CD14-positive monocyte (primary cell): ENCODE results near the gene UBE3C. TPM values are rescaled to one million over a fixed set of nuclear protein-coding genes. Genes with fewer than 3 reads are reported as not detected.
A peak's percentile ranks its signal among the peaks of the same experiment; 100 is the strongest.

Experiments
- DNase-seq, 3 donors: peaks; one replicate each; pipeline ENCODE4 v3.0.0-alpha.2; 2011 to 2022
- H2AFZ ChIP-seq: 2 replicates; pipeline ENCODE4 v1.6.0; 2012; ENCODE audit warnings: mild to moderate bottlenecking, low read depth, low read length, inconsistent platforms; ENCODE audit not compliant: insufficient read depth, poor library complexity, severe bottlenecking
- H3K27ac ChIP-seq, 2 donors: 1 replicate in 1 of 2; 2 replicates in 1 of 2; pipeline ENCODE4 v1.5.1; 2012 to 2013; ENCODE audit warnings: low read length in 2 of 2, control low read depth in 1 of 2, inconsistent platforms in 1 of 2, low read depth in 1 of 2, mild to moderate bottlenecking in 1 of 2
- H3K27me3 ChIP-seq, 2 donors: one replicate each; pipeline versions ENCODE4 v1.6.0 to v1.6.1; 2011 to 2013; ENCODE audit warnings: low read length in 2 of 2; ENCODE audit not compliant: control insufficient read depth in 2 of 2, insufficient read depth in 2 of 2
- H3K36me3 ChIP-seq, 2 donors: replicated peaks in 1 of 2; 1 replicate in 1 of 2; 2 replicates in 1 of 2; pipeline versions ENCODE4 v1.5.1 to v1.6.1; 2012 to 2013; ENCODE audit warnings: low read length in 2 of 2, control low read depth in 1 of 2, inconsistent platforms in 1 of 2, mild to moderate bottlenecking in 1 of 2; ENCODE audit not compliant: insufficient read depth in 2 of 2, control insufficient read depth in 1 of 2
- H3K4me1 ChIP-seq, 2 donors: 1 replicate in 1 of 2; 2 replicates in 1 of 2; pipeline versions ENCODE4 v1.5.1 to v1.6.1; 2012 to 2013; ENCODE audit warnings: low read length in 2 of 2, control low read depth in 1 of 2, inconsistent platforms in 1 of 2, mild to moderate bottlenecking in 1 of 2, moderate library complexity in 1 of 2; ENCODE audit not compliant: insufficient read depth in 2 of 2, control insufficient read depth in 1 of 2
- H3K4me2 ChIP-seq: replicated peaks from 2 replicates; pipeline ENCODE3; 2012; ENCODE audit warnings: low read length, moderate library complexity, mild to moderate bottlenecking; ENCODE audit not compliant: poor library complexity, severe bottlenecking; ENCODE audit errors: extremely low read depth
- H3K4me3 ChIP-seq, 3 experiments: fragments of 200-600 bp in 1 of 3; sonication (generic) in 1 of 3; replicated peaks in 1 of 3; 1 replicate in 2 of 3; 2 replicates in 1 of 3; pipeline ENCODE4 v1.5.1; 2011 to 2013; ENCODE audit warnings: low read length in 3 of 3, mild to moderate bottlenecking in 3 of 3, control low read depth in 2 of 3, low read depth in 2 of 3, inconsistent platforms in 1 of 3, moderate library complexity in 1 of 3
- H3K79me2 ChIP-seq: 2 replicates; pipeline ENCODE4 v1.6.0; 2012; ENCODE audit warnings: mild to moderate bottlenecking, control low read depth, inconsistent platforms, low read length, moderate library complexity; ENCODE audit not compliant: insufficient read depth
- H3K9ac ChIP-seq: 2 replicates; pipeline ENCODE4 v1.6.0; 2017; ENCODE audit warnings: low read length, mild to moderate bottlenecking; ENCODE audit not compliant: insufficient read depth, poor library complexity, severe bottlenecking
- H3K9me3 ChIP-seq, 2 donors: replicated peaks in 1 of 2; 1 replicate in 1 of 2; 2 replicates in 1 of 2; pipeline versions ENCODE4 v1.5.1 to v1.6.1; 2012 to 2013; ENCODE audit warnings: low read length in 2 of 2, control low read depth in 1 of 2; ENCODE audit not compliant: control insufficient read depth in 1 of 2, insufficient read depth in 1 of 2
- H4K20me1 ChIP-seq: 2 replicates; pipeline ENCODE4 v1.6.0; 2012; ENCODE audit warnings: mild to moderate bottlenecking, low read length, control low read depth, moderate library complexity; ENCODE audit not compliant: insufficient read depth
- H3K27ac Mint-ChIP-seq, 7 donors: one replicate each; pipeline ENCODE4 v1.8.0; 2020; ENCODE audit warnings: mild to moderate bottlenecking in 7 of 7, mixed read lengths in 7 of 7, moderate library complexity in 6 of 7, inconsistent platforms in 2 of 7
- H3K27me3 Mint-ChIP-seq, 3 donors: one replicate each; pipeline ENCODE4 v1.8.0; 2021 to 2022; ENCODE audit warnings: low read depth in 3 of 3, mild to moderate bottlenecking in 3 of 3, mixed read lengths in 3 of 3, moderate library complexity in 3 of 3, inconsistent platforms in 1 of 3
- H3K36me3 Mint-ChIP-seq, 2 donors: one replicate each; pipeline ENCODE4 v1.8.0; 2020; ENCODE audit warnings: mixed read lengths in 2 of 2, inconsistent platforms in 1 of 2, mild to moderate bottlenecking in 1 of 2
- H3K4me1 Mint-ChIP-seq: one replicate; pipeline ENCODE4 v1.8.0; 2020; ENCODE audit warnings: mild to moderate bottlenecking, mixed read lengths
- H3K4me3 Mint-ChIP-seq, 2 donors: one replicate each; pipeline ENCODE4 v1.8.0; 2020; ENCODE audit warnings: mild to moderate bottlenecking in 2 of 2, mixed read lengths in 2 of 2, moderate library complexity in 1 of 2
- H3K9me3 Mint-ChIP-seq, 7 donors: one replicate each; pipeline ENCODE4 v1.8.0; 2020 to 2022; ENCODE audit warnings: mixed read lengths in 7 of 7, mild to moderate bottlenecking in 6 of 7, moderate library complexity in 6 of 7, inconsistent platforms in 2 of 7
- CTCF ChIP-seq: fragments of 200-600 bp; IDR thresholded peaks from one replicate; pipeline ENCODE4 v1.8.0; 2022; ENCODE audit warnings: antibody characterized with exemption, mild to moderate bottlenecking
- WGBS: methylation state at CpG from one replicate; pipeline ENCODE4 v1.1.5; 2013; ENCODE audit warnings: missing lambda C conversion rate; ENCODE audit not compliant: insufficient coverage; 5-methylcytosine and 5-hydroxymethylcytosine counted together
- intact Hi-C, 2 donors: fragments of 100-400 bp; cut with micrococcal nuclease; formaldehyde crosslinking; loops; one replicate each; pipeline versions ENCODE4 v1.15.0 to v1.15.1; 2023
- polyA plus RNA-seq, 3 donors: library from polyadenylated mRNA; depleted of rRNA in 1 of 3; unstranded in 2 of 3; stranded (reverse) in 1 of 3; fragments of 300-500 nt in 2 of 3; fragments of >200 nt in 1 of 3; fragmentation: Illumina TruSeq in 2 of 3; gene quantifications; 1 replicate in 2 of 3; 2 replicates in 1 of 3; pipeline ENCODE4 v1.2.3, GENCODE V29; 2012 to 2021

UBE3C gene
- polyA plus RNA-seq, 3 donors: 19.5 to 34.5 (median 24.3) TPM

GRCh38 chr7:157152391-157152937, 13.7 kb downstream of the UBE3C start:
- Histone ChIP-seq H3K27me3 (no peaks in the 10 kb centered on the region), H4K20me1 (peaks cover 100% of the 10 kb centered on the region), H3K4me2 (no peak overlapping the region), H3K36me3 (peaks cover 0 to 35% of the 10 kb centered on the region in 2 donors), H3K4me3 (no peak overlapping the region), H3K4me1 (peaks cover 0 to 4% of the 10 kb centered on the region in 2 donors), H2AFZ (no peak overlapping the region), H3K9me3 (no peaks in the 10 kb centered on the region), H3K79me2 (peaks cover 100% of the 10 kb centered on the region), H3K9ac (peak overlapping the region; percentile 2), H3K27ac (peak overlapping the region in 1 of 2 donors; percentile 23)
- H3K27ac Mint-ChIP-seq: peak overlapping the region in 5 of 7 donors; percentile 24 to 63 (median 42)
- no peaks in the 10 kb centered on the region for H3K27me3 Mint-ChIP-seq
- H3K4me3 Mint-ChIP-seq: no peak overlapping the region
- no peaks in the 10 kb centered on the region for H3K9me3 Mint-ChIP-seq
- 96% methylated on average over 4 of the region's 9 CpGs for WGBS
- H3K4me1 Mint-ChIP-seq: peaks cover 22% of the 10 kb centered on the region
- peaks cover 12 to 13% of the 10 kb centered on the region in 2 donors for H3K36me3 Mint-ChIP-seq
- no peak for DNase-seq
- no peak for TF ChIP-seq CTCF
- intact Hi-C loops: no loop called here

GRCh38 chr7:157153260-157153659, 14.5 kb downstream of the UBE3C start:
- no peak overlapping the region for H3K4me2 ChIP-seq
- H3K4me3 ChIP-seq: no peak overlapping the region
- no peaks in the 10 kb centered on the region for H3K27me3 ChIP-seq
- H3K9me3 Mint-ChIP-seq: no peaks in the 10 kb centered on the region
- peaks cover 0 to 4% of the 10 kb centered on the region in 2 donors for H3K4me1 ChIP-seq
- no peak for TF ChIP-seq CTCF
- intact Hi-C loops: no loop called here
- no peak overlapping the region for H3K9ac ChIP-seq
- H3K4me3 Mint-ChIP-seq: no peak overlapping the region
- H4K20me1 ChIP-seq: peaks cover 100% of the 10 kb centered on the region
- H3K36me3 Mint-ChIP-seq: peaks cover 12 to 13% of the 10 kb centered on the region in 2 donors
- H3K4me1 Mint-ChIP-seq: peaks cover 21% of the 10 kb centered on the region
- H2AFZ ChIP-seq: no peak overlapping the region
- WGBS: 77% methylated on average over 5 of the region's 8 CpGs
- no peaks in the 10 kb centered on the region for H3K27me3 Mint-ChIP-seq
- DNase-seq: no peak
- H3K36me3 ChIP-seq: peaks cover 0 to 35% of the 10 kb centered on the region in 2 donors
- H3K9me3 ChIP-seq: no peaks in the 10 kb centered on the region
- peak overlapping the region in 5 of 7 donors; percentile 1 to 84 (median 56) for H3K27ac Mint-ChIP-seq
- peaks cover 100% of the 10 kb centered on the region for H3K79me2 ChIP-seq
- peak overlapping the region in 1 of 2 donors; percentile 28 for H3K27ac ChIP-seq
